GM21737 (cell line): ENCODE results near the gene PPP2R2B.

Source experiments
- ATAC-seq: cut with Tn5 transposase; IDR thresholded peaks from one replicate; pipeline ENCODE4 v1.9.1; 2021; ENCODE audit warnings: mild to moderate bottlenecking, moderate library complexity; ENCODE audit not compliant: unreplicated experiment

The PPP2R2B gene

DNA sequence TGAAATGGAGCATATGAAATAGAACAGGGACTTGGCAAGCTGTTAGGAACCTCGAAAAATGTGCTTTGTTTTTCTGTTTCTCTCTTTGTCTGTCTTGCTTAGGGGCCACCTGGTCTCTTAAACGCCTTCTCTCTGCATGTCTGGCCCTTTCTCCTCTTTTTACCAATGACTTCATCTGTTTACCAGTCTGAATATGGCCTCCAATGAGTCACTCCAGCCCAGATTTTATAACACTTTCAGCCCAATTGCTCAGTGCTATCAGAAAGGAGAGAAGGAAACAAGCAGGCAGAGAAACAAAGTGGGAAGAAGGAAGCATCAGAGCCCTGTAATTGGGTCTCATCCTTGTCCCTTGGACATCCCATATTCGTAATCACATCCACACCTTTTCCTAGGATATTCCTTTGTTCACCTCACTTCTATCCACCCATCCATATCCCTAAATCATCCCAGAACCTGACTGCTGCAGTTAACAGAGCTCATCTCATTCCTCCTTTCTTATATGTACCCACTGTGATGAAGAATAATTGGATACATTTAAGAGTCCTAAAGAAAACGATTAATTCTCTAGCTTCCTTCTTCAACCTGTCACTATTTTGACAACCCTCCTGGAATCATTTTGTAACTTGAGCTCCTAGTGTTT, 210.8 kb downstream of the PPP2R2B start:
- no peak for ATAC-seq

DNA sequence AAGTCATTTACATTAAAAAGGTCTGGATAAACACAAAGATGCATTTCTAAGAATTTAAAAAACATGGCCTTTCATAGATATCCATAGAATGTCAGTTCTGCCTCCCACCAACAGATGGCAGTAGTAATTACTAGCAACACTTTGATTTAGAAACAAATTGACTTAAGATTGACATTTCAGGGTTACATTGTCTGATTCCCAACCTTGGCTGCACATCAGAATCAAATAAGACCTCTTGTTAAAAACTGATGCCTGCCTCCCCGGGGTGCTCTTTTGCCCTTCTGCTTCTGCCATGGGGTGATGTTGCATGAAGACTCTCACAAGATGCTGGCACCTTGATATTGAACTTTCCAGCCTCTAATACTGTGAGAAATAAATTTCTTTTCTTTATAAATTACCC, 216.3 kb downstream of the PPP2R2B start:
- no peak for ATAC-seq

DNA sequence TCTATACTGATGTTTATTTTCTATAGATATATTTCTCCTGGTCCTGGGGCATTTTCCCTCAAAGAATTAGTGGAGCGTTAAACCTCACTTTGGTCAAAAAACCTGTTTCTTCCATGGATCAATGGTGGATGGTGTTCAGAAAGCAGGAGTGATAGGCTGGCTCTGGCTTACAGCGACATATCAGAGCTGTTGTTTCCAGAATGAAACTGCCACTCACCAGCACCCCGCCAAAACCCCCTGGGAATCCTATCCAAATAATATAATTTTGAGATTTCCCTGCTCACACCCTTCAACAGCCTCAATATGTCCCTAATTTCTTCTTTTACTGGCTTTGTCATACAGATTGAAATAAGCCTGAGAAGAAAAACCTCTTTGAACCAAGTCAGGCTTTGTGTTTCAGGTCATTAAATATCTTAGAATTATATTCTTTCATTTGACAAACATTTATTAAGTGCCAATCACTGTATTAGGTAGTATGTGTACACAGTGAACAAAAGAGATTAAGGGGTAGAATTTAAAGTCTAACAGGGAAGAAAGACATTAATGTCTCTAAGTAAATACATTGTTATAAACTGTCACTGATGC, 218.1 kb downstream of the PPP2R2B start:
- no peak for ATAC-seq

DNA sequence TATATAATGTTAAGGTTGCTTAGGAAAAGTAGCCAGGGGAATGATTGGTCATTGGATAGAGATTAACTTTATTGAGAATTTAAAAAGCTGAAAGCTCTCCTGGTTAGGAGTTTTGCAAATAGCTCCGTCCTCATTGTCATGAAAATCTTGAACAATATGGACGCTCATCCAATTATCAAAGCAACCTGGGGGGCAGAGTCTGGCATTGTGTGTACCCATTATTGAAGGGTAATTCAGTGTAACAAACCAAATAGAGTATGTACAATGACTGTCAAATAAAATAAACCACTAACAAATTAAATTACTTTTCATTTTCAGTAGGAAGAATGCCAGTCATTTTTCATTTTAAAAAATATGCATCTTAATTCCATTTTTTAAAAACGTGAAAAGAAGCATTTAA, 218.6 kb downstream of the PPP2R2B start:
- no peak for ATAC-seq

DNA sequence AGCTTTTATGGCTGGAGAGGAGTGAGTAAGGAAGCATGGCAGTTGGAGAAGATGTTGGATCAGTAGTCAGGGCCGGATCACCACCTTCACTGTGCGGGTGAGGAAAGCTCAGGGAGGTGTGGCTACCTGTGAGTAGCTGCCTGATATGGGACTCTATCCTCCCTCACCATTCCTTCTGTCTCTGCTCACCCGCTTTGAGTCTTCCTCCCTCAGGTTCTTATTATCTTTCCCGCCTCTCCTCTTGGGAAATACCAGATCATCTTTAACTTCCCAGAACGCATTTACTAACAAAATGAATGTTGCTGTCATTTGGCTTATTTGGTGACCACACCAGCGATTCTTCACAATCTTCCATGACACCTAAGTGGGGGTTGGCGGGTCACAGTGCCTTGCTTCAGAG, 221.9 kb downstream of the PPP2R2B start:
- no peak for ATAC-seq

DNA sequence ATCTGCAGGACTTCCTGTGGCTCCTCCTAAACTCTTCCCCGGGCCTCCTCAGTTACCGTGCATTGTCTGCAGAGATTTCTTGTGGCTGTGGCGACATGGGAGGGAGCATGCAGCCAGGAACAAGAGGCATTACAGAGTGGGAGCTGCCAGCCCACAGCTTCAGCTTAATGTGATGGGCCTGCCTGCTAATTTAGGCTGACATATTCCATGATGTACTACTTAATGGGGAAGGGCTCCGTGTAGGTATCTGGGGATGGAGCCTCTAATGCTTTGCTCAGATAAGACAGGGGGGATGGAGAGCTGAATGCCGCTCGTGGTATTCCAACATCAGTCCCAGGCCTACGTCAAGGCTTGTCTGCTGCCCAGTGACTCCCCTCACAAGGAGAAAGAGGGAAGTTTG, 225.0 kb downstream of the PPP2R2B start:
- ATAC-seq: no peak

DNA sequence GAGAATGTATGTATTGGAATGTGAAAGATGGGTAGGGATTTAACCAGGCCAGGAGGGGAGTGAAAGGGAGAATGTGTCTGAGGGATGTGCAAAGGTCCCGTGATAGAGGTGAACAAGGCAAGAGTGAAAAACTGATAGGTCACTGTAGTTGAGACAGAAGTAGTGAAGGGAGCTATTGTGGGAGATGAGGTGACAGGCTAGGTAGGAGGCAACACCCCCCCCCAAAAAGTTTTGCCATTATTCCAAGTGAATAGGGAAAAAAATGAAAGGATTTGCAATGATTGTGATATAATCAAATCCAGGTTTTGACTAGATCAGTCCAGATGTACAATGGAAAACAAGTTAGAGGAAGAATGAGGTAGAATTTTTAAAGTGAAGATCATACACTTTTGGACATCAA, 226.0 kb downstream of the PPP2R2B start:
- no peak for ATAC-seq

DNA sequence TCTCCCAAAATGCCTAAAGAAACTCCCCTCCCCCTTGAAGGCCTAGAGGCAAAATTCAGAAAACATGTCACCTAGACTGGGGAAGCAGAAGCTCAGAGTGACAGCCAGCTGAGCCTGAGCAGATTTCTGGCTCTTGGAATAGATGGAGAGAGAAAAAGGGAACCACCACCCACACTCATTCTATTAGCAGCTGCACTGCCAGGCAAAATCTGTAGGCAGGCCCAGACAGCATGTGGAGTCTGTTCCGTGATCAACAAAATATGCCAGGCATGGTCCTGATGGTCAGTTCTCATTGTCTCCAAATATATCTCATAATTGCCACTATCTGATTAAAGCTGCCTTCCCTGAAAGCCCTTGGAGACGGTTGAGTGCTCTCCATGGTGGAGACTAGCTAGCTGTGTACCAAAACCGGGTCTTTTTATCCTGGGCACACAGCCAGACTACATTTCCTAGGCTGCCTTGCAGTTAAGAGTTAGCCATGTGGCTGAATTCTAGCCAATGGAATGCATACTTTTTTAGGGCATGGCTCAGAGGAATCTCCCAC, 230.8 kb downstream of the PPP2R2B start:
- no peak for ATAC-seq

DNA sequence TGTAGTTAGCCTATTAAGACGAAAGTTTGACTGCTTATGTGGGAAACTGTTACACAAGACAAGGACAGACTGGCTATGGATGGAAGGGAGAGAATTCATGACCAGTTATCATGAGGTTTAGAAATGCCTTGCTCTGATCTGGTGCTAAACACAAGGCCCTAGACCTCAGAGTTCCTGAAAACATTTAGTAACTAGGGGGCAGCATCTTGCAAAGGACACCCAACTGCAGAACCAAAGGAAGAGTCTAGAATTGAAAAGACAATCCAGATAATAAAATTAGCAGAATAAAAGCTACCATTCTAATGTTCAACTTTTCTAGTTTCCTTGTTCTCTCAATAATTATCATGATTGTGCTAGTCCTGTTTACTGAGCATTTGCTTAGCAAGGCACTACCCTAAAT, 232.1 kb downstream of the PPP2R2B start:
- ATAC-seq: no peak

DNA sequence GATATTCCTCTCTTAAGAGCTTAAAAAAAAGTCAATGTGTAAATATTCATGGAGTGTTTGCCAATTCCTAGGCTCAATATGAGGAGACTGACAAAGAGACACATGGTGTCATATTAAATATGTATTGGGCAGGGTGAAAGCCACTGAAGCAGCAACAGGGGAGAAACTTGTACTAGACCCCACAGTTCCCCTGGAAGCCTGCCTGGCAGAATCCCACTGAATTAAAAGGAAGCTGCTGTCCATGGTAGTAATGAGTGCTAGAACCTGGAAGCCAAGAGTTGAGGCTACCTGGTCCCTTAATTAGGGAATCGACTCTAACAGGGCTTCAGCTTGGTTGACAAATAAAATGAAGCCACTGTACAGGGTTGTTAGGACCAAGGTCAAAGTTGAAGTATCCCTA, 233.2 kb downstream of the PPP2R2B start:
- no peak for ATAC-seq

DNA sequence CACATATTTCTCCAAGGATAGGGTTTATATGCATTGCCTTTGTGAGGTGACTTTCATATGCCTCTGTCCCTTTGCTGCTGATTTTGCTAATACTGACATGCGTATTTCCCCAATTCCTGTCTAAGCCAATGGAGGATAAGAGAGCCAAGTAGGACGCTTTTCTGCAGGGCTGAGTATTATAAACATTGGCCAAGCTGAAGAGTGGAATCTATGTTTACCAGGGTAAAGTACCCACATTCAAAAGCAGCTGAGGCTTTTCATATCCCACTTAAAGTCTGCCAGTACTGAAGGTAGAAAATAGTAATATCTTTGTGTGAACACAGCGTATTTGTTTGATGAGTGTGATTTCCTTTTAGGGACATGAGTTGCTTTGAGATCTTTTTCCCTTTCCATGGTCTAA, 233.7 kb downstream of the PPP2R2B start:
- no peak for ATAC-seq

DNA sequence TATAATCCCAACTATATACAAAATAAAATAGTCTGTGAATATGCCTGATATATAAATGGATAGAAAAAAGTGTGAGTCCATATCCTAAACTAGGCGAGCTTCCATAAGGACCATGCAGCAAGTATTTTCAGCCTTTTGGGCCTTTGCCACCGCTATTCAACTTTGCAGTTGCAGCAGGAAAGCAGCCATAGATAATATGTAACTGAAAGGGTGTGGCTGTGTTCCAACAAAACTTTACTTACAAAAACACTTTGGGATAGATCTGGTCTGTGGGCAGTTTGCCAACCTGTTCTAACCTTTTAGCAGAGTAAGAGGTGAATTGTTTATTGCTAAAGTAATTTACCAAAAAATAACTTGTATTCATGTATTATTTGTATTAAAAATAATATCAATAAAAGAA, 234.8 kb downstream of the PPP2R2B start:
- no peak for ATAC-seq

DNA sequence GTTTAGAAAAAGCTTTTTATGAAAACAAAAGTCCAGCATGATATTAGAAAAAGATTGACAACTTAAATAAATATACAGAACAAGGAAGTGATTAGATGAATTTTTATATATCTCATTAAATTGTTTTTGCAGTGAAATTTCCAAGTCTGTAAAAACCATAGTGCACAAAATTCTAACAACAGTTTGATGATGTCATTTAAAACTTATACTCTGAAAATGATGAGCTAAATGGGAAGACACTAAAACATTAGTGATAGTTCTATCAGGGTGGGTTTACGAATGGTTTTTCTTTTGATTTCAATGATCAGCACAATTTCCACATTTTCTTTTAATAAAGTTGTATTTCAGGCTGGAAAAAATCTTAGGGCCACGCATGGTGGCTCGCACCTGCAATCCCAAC, 236.1 kb downstream of the PPP2R2B start:
- ATAC-seq: no peak

DNA sequence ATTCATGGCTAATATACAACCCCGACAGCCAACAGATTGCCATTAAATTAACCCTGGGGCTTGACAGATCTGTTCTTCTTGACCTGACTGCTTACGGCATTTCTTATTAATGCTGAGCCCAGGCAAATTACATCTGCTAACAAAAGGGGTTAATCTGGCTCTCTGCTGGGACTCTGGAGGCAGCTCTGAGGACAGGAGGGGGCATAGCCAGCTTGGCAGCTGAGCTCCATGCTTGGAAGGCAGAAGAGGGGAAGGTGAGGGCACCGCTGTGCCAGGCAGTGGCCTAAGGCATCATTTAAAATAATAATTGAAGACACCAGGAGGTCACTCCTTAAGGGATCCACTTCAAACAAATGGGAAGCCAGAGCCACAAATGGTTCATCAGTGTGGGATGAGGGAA, 236.6 kb downstream of the PPP2R2B start:
- no peak for ATAC-seq

DNA sequence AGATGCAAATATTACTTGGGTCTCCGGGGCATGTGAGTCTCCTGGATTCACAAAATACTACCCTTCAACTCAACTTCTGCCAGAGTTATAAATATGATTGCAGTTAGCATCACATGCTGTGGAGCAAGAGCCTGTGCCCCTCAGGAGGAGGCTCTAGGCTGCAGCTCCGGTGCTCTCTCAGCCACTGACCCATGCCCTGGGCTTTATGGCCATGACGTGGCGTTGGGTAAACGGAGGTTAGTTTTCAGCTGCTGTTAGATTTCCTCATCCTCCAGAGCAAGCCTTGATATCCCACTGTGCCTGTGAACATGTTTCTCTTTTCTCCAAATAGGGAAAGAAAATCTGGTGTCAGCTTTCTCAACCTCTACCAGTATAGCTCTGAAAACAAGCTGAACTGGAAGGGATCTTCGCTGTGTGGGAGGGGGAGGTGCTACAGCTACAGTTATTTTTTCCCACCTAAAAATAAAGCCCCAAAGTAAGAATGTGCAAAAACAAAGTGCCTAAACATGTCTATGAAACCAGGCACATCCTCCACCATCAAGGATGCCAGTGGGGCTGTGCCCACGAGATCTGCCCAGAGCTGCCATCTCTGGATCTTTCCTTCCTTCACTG, 238.2 kb downstream of the PPP2R2B start:
- ATAC-seq: no peak

DNA sequence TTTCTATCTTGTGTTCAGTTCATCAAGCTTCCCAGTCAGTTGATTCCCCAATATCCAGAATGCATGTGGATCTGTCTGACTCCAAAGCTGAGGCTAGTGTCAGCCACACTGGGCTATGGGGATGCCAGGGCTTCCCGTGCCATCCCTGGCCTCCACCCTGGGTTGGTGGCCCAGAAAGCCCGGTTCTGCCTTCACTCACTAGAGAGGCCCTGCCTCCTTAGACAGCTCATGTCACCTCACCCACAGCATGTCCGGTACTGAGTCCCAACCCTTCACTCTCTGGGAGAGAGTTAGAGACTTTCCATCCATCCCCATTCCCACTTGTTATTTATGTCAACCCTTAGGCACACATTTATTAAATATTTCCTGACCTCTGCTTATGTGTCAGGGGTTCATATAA, 243.1 kb downstream of the PPP2R2B start:
- no peak for ATAC-seq

DNA sequence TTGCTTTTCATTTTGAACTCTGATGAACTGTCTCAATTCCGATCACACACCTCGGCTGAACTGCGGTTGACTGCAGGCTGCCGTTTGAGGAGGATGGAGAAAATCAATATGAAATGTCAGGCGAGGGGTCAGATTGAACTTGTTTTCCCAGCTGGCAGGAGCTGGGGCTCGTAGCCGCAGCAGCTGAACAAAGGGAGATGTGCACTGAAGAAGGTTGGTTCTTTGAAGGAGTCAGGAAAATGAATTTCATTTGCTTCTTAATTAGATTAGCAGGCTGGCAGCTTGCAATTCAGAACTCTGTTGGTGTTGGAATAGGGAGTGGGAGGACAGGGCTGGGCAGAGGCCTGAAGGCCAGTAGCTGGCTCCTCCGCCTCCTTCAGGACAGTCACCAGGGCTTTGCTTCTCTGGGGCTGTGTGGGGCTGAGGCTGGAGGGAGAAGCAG, 245.2 kb downstream of the PPP2R2B start:
- no peak for ATAC-seq

DNA sequence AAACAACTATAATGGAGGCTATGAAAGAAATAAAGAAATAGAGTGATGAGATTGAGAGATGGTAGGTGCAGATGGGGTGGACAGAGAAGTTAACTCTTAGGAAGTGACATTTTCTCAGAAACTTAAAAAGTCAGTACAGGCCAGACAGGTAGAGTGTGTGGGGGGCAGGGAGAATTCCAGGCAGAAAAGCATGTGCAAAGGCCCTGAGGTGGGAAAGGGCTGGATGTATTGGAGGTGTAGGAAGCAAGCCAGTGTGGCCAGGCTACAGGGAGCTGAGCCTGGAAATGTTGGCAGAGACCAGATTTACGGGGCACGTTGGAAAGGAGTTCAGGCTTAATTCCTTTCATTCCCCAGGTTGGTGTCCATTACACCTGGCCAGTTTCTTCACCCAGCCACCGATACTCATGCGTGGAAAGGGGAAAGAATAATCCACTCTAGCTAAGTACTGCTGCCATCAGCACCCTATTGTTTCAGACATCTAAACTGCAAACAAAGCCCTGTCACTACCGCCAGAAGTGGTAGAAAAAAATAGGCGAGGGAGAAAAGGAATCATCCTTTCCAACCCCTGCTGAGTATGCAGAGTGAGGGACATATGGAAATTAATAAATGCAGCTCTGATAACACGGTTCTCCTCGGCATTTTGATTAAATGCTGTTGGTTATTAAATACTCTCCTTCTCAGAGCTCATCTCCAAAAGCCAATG, 245.8 kb downstream of the PPP2R2B start:
- no peak for ATAC-seq

DNA sequence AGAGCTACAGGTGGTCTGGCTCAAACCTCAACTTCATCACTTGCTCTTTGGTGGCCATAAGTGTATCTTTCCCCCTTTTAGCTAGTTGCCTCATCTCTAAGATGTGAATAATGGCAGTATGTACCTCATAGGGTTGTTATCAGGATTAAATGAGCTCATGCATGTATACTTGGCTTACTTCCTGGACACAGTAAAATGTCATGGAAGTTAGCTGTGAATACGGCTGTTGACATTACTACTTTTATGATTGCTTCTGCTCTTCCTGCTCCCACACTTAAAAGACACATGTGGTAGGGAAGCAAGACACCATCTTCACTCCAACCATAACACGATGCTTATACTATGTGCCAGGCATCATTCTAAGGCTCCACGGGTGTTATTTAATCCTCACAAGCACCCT, 248.1 kb downstream of the PPP2R2B start:
- no peak for ATAC-seq

DNA sequence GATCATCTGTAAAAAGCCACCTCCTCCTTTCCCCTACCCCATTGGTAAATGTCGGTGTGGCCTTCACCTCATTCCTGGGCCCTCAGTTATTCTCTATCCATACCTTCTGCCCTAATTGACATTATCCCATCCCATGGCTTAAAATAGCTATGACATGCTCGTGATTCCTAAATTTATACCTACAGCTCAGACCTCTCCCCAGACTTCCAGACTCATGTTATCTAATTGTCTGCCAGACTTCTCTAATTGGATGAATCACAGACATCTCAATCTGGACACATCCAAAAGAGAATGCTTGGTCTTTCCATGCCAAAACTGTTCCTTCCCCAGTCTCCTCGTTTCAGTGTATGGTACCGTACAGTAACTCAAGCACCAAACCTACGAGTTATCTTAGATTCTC, 249.6 kb downstream of the PPP2R2B start:
- no peak for ATAC-seq

DNA sequence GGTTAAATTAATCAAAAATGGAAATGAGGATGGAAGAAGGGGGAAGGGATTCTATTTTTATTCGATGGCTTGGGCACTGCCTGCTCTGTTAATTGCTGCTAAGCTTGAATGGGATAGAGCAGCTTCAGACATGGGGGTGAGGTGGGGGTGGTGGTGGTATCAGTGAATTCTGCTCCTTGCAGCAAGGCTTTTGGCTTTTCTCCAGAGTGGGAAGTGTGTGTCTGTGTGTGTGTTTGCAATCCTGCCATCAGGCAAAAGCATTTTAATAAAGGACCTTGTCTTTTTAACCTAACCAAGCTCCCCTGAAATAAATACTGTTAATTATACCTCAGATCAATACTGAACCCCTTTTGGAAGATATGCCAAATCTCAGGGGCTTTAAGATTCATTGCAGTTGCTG, 251.6 kb downstream of the PPP2R2B start:
- ATAC-seq: no peak

DNA sequence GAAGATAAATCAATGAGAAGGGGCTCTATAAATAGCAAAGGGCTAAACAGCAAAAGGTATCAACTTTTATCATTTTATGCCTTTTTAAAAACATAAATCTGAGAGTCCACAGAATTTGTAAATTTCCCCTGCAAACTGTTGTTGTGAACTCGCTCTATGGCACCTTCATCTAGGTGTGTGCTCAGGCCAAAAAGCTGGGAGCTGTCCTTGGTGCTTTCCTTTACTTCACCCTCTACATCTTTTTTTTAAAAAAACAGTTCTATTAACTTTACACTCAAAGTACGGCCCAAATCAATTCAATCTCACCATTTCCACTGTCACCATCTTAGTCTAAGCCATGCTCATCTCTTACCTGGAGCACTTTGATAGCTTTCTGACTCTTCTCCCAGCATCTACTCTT, 254.4 kb downstream of the PPP2R2B start:
- ATAC-seq: no peak
